CD4-positive, alpha-beta T cell (primary cell): ENCODE measurements around the gene DDX59. TPM values are rescaled to one million over a fixed set of nuclear protein-coding genes. Genes with fewer than 3 reads are reported as not detected.

Source experiments
- ATAC-seq: fragments of 200-7000 bp; cut with Tn5 transposase; one replicate; pipeline ENCODE4 v1.10.0; 2022; ENCODE audit warnings: mild to moderate bottlenecking; ENCODE audit not compliant: poor library complexity
- CTCF ChIA-PET: fragments of 350-600 bp; sonication (Branson Sonifier 250); formaldehyde crosslinking; loops from one replicate; lab custom pipeline; 2021; ENCODE audit warnings: antibody characterized with exemption, inconsistent platforms; lab: Charles Lee
- POLR2A ChIA-PET: fragments of 350-600 bp; sonication (Branson Sonifier 250); formaldehyde crosslinking; loops from one replicate; lab custom pipeline; 2021; ENCODE audit warnings: antibody characterized with exemption, inconsistent platforms; lab: Charles Lee
- DNase-seq, 14 experiments: peaks; one replicate each; pipeline ENCODE4 v3.0.0-alpha.2; 2013 to 2020; ENCODE audit warnings: mixed read lengths in 2 of 14
- H3K27ac ChIP-seq, 2 donors: one replicate each; pipeline versions ENCODE4 v1.5.1 to v1.7.0; 2013; ENCODE audit warnings: low read length in 2 of 2, low read depth in 1 of 2, mild to moderate bottlenecking in 1 of 2
- H3K27me3 ChIP-seq, 2 experiments: 1 replicate in 1 of 2; 2 replicates in 1 of 2; pipeline versions ENCODE4 v1.6.1 to v1.7.0; 2013; ENCODE audit warnings: low read length in 2 of 2, control low read depth in 1 of 2, mild to moderate bottlenecking in 1 of 2, moderate library complexity in 1 of 2; ENCODE audit not compliant: insufficient read depth in 2 of 2, control insufficient read depth in 1 of 2
- H3K36me3 ChIP-seq: one replicate; pipeline ENCODE4 v1.6.1; 2013; ENCODE audit warnings: low read length, control low read depth; ENCODE audit not compliant: insufficient read depth
- H3K4me1 ChIP-seq: one replicate; pipeline ENCODE4 v1.6.1; 2013; ENCODE audit warnings: low read length, control low read depth; ENCODE audit not compliant: insufficient read depth
- H3K4me3 ChIP-seq: one replicate; pipeline ENCODE4 v1.5.1; 2013; ENCODE audit warnings: mild to moderate bottlenecking, low read length, moderate library complexity
- H3K9me3 ChIP-seq, 2 experiments: 1 replicate in 1 of 2; 2 replicates in 1 of 2; pipeline versions ENCODE4 v1.6.1 to v1.7.0; 2013; ENCODE audit warnings: low read length in 2 of 2, mild to moderate bottlenecking in 2 of 2, control low read depth in 1 of 2, moderate library complexity in 1 of 2; ENCODE audit not compliant: control insufficient read depth in 1 of 2, insufficient read depth in 1 of 2
- H3K27ac Mint-ChIP-seq: one replicate; pipeline ENCODE4 v1.8.0; 2020; ENCODE audit warnings: mixed read lengths
- H3K27me3 Mint-ChIP-seq: one replicate; pipeline ENCODE4 v1.8.0; 2021; ENCODE audit warnings: mixed read lengths
- H3K36me3 Mint-ChIP-seq: one replicate; pipeline ENCODE4 v1.8.0; 2021; ENCODE audit warnings: low read depth, mixed read lengths
- H3K4me1 Mint-ChIP-seq: one replicate; pipeline ENCODE4 v1.8.0; 2021; ENCODE audit warnings: low read depth, mixed read lengths
- H3K4me3 Mint-ChIP-seq: one replicate; pipeline ENCODE4 v1.8.0; 2020; ENCODE audit warnings: mild to moderate bottlenecking, mixed read lengths
- H3K9me3 Mint-ChIP-seq: one replicate; pipeline ENCODE4 v1.8.0; 2020; ENCODE audit warnings: mixed read lengths
- intact Hi-C, 2 experiments: fragments of 100-400 bp; cut with DNase I in 1 of 2; cut with micrococcal nuclease in 1 of 2; formaldehyde crosslinking; loops; one replicate each; pipeline versions ENCODE4 v1.15.1 to v1.9.0; 2023 to 2025; cut with DNase I, micrococcal nuclease
- total RNA-seq, 174 experiments: library from RNA in 2 of 174; stranded (reverse) in 2 of 174; gene quantifications; one replicate each; pipeline ENCODE4 v1.2.3 and lab custom pipeline; 2021 to 2026
- TF ChIP-seq, protein P1 (sequence below): fragments of 200-600 bp; IDR thresholded peaks from one replicate; pipeline ENCODE4 v1.8.0; 2022; ENCODE audit warnings: antibody characterized with exemption, mild to moderate bottlenecking

Gene DDX59
- total RNA-seq, 2 experiments from 2014 or later: 24.7 to 27.6 TPM

DNA sequence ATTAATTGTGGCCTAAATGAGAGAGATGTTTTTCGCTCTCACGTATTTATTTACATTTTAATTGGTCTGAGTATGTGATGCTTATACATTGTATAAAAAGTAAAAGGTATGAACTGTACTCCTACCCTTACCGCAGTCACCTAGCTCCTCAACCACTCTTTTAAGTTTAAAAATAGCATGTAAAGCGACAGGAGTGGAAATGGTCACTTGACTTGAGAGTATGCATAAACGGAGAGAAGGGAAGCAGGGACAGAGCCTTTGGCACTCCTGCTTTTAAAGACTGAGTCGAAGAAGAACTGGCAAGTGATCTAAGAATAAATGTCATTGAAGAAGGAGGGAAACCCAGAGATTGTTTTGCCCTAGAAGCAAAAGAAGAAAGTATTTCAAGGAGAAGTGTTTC, 11.5 kb upstream of the DDX59 start:
- Mint-ChIP-seq H3K9me3 (no peaks in the 10 kb centered on the region), H3K4me1 (no peaks in the 10 kb centered on the region), H3K27me3 (no peaks in the 10 kb centered on the region), H3K27ac (no peak overlapping the region), H3K4me3 (no peak overlapping the region), H3K36me3 (no peaks in the 10 kb centered on the region)
- Histone ChIP-seq H3K9me3 (no peaks in the 10 kb centered on the region), H3K36me3 (no peaks in the 10 kb centered on the region), H3K4me1 (no peaks in the 10 kb centered on the region), H3K4me3 (no peak overlapping the region), H3K27ac (no peak overlapping the region), H3K27me3 (no peaks in the 10 kb centered on the region)
- TF ChIP-seq, protein P1, sequence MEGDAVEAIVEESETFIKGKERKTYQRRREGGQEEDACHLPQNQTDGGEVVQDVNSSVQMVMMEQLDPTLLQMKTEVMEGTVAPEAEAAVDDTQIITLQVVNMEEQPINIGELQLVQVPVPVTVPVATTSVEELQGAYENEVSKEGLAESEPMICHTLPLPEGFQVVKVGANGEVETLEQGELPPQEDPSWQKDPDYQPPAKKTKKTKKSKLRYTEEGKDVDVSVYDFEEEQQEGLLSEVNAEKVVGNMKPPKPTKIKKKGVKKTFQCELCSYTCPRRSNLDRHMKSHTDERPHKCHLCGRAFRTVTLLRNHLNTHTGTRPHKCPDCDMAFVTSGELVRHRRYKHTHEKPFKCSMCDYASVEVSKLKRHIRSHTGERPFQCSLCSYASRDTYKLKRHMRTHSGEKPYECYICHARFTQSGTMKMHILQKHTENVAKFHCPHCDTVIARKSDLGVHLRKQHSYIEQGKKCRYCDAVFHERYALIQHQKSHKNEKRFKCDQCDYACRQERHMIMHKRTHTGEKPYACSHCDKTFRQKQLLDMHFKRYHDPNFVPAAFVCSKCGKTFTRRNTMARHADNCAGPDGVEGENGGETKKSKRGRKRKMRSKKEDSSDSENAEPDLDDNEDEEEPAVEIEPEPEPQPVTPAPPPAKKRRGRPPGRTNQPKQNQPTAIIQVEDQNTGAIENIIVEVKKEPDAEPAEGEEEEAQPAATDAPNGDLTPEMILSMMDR: no peak
- intact Hi-C loops: no loop called here
- ATAC-seq (no peak), DNase-seq (no peak)
- ChIA-PET POLR2A (interaction anchor here (0.5 kb wide), 1 partner anchor 59 kb away, joined by 3 read pairs; no protein-coding TSS in a partner anchor), CTCF (no interaction called here)

DNA sequence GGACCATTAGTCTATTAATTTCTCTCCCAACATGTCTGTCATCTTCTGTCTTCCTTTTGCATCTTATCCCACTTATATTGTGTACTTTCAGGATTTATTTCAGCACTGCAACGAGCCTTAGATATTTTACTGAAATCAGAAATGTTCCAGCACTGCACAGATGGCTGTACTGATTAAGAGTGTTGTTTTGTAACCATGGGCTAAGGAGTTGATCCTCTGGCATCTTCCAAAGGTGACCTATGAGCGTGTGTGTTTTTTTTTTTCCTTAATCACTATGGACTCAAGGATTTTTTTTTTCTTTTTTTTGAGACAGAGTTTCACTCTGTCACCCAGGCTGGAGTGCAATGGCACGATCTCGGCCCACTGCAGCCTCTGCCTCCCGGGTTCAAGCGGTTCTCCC, 7.1 kb upstream of the DDX59 start:
- no peaks in the 10 kb centered on the region for H3K27me3 Mint-ChIP-seq
- no peak overlapping the region for H3K4me3 Mint-ChIP-seq
- intact Hi-C loops: no loop called here
- H3K36me3 Mint-ChIP-seq: no peaks in the 10 kb centered on the region
- Histone ChIP-seq H3K9me3 (no peaks in the 10 kb centered on the region), H3K4me3 (no peak overlapping the region), H3K4me1 (no peaks in the 10 kb centered on the region), H3K27me3 (no peaks in the 10 kb centered on the region), H3K27ac (no peak overlapping the region), H3K36me3 (no peaks in the 10 kb centered on the region)
- DNase-seq (no peak), ATAC-seq (no peak)
- CTCF ChIA-PET: no interaction called here
- no peaks in the 10 kb centered on the region for H3K9me3 Mint-ChIP-seq
- no peaks in the 10 kb centered on the region for H3K4me1 Mint-ChIP-seq
- no peak overlapping the region for H3K27ac Mint-ChIP-seq
- TF ChIP-seq, protein P1: no peak
- POLR2A ChIA-PET: no interaction called here

DNA sequence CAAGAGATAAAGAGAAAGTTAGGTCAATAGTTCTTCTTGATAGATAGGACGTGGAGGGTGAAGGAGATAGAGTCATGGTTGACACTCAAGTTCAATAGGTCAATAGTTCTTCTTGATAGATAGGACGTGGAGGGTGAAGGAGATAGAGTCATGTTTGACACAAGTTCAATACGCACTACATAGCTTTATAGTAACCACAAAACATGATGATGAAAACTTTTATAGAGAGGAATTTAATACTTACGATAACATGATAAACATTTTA, 5.8 kb upstream of the DDX59 start:
- Histone ChIP-seq H3K9me3 (no peaks in the 10 kb centered on the region), H3K4me3 (no peak overlapping the region), H3K36me3 (no peaks in the 10 kb centered on the region), H3K4me1 (peaks cover 1% of the 10 kb centered on the region), H3K27ac (no peak overlapping the region), H3K27me3 (no peaks in the 10 kb centered on the region)
- ChIA-PET POLR2A (no interaction called here), CTCF (no interaction called here)
- TF ChIP-seq, protein P1: no peak
- intact Hi-C loops: no loop called here
- Mint-ChIP-seq H3K27me3 (no peaks in the 10 kb centered on the region), H3K4me1 (peaks cover 11% of the 10 kb centered on the region), H3K4me3 (no peak overlapping the region), H3K9me3 (no peaks in the 10 kb centered on the region), H3K36me3 (no peaks in the 10 kb centered on the region), H3K27ac (no peak overlapping the region)
- ATAC-seq (no peak), DNase-seq (no peak)
